ENCODE measurements around the gene VPS41. TPM values are rescaled to one million over a fixed set of nuclear protein-coding genes. Genes with fewer than 3 reads are reported as not detected.

Gene VPS41
- total and polyA plus RNA-seq, 2 donors from 2014 or later: 21.8 to 94.0 TPM

DNA sequence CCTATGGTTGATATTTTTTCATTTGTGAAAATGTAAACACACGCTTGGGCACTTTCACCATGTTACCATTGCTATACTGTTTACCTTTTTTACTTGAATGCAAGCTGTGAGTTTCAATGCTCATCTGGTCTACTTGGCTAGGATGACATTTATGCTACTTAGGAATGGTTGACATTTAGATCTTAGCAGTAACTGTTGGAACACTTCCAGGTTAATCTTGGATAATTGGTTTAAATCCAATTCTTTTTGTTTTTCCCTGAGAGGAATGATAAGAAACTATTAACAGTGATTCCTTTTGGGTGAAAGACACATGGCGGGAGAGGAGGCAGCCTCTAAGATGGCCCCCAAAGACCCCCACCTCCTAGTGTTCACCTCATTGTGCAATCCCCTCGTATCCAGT, 226.4 kb downstream of the VPS41 start:
- H3K9ac ChIP-seq (ENCODE audit: low read length in 3 of 3): no peak overlapping the region
- no peaks in the 10 kb centered on the region for H3K36me3 ChIP-seq (ENCODE audit: control insufficient read depth in 2 of 3, insufficient read depth in 3 of 3, low read length in 3 of 3)
- no peak overlapping the region for H3K27ac ChIP-seq (ENCODE audit: low read depth in 2 of 2, low read length in 2 of 2)
- no peaks in the 10 kb centered on the region for H3K27me3 ChIP-seq (ENCODE audit: control insufficient read depth, insufficient read depth, low read length)
- no peak for FAIRE-seq
- no peaks in the 10 kb centered on the region for H3K4me1 ChIP-seq (ENCODE audit: control insufficient read depth in 2 of 3, insufficient read depth in 2 of 3, low read depth in 1 of 3, low read length in 3 of 3)
- TF ChIP-seq, protein P1, sequence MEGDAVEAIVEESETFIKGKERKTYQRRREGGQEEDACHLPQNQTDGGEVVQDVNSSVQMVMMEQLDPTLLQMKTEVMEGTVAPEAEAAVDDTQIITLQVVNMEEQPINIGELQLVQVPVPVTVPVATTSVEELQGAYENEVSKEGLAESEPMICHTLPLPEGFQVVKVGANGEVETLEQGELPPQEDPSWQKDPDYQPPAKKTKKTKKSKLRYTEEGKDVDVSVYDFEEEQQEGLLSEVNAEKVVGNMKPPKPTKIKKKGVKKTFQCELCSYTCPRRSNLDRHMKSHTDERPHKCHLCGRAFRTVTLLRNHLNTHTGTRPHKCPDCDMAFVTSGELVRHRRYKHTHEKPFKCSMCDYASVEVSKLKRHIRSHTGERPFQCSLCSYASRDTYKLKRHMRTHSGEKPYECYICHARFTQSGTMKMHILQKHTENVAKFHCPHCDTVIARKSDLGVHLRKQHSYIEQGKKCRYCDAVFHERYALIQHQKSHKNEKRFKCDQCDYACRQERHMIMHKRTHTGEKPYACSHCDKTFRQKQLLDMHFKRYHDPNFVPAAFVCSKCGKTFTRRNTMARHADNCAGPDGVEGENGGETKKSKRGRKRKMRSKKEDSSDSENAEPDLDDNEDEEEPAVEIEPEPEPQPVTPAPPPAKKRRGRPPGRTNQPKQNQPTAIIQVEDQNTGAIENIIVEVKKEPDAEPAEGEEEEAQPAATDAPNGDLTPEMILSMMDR (IDR thresholded peaks at IDR 0.05; ENCODE audit: borderline replicate concordance, extremely low read depth, insufficient read depth): no peak
- intact Hi-C loops (cut with DNase I): no loop called here
- no peak overlapping the region for H3K4me3 ChIP-seq (ENCODE audit: low read length in 3 of 3)
- DNase-seq: no peak
- H3K9me3 ChIP-seq (ENCODE audit: control insufficient read depth in 2 of 3, insufficient read depth in 1 of 3, low read length in 3 of 3): no peaks in the 10 kb centered on the region

DNA sequence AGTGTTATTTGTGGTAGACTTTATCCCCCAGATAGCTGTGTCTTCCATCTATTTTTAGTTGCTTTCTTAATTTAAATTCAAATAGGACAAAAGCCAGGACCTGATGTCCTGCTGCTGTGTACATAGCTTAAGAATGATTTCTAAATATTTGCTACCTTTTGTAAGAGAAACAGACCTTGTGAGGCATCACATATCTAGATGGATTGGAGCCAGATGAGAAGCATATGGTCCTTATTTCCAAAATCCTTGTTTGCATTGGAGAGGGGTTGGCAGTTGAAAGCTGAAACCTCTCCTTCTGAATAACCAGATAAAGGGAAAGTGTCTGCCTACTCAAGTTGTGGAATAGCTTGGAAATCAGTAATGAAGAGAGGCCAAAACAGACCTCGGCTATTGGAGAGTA, 227.1 kb downstream of the VPS41 start:
- DNase-seq: peak in 2 of 5 donors; percentile 7 to 9
- H3K4me3 ChIP-seq (ENCODE audit: low read length in 3 of 3): no peak overlapping the region
- FAIRE-seq: no peak
- H3K27ac ChIP-seq (ENCODE audit: low read depth in 2 of 2, low read length in 2 of 2): no peak overlapping the region
- intact Hi-C loops (cut with DNase I): no loop called here
- H3K36me3 ChIP-seq (ENCODE audit: control insufficient read depth in 2 of 3, insufficient read depth in 3 of 3, low read length in 3 of 3): no peaks in the 10 kb centered on the region
- TF ChIP-seq, protein P1 (IDR thresholded peaks at IDR 0.05; ENCODE audit: borderline replicate concordance, extremely low read depth, insufficient read depth): no peak
- no peaks in the 10 kb centered on the region for H3K9me3 ChIP-seq (ENCODE audit: control insufficient read depth in 2 of 3, insufficient read depth in 1 of 3, low read length in 3 of 3)
- no peaks in the 10 kb centered on the region for H3K27me3 ChIP-seq (ENCODE audit: control insufficient read depth, insufficient read depth, low read length)
- no peaks in the 10 kb centered on the region for H3K4me1 ChIP-seq (ENCODE audit: control insufficient read depth in 2 of 3, insufficient read depth in 2 of 3, low read depth in 1 of 3, low read length in 3 of 3)
- H3K9ac ChIP-seq (ENCODE audit: low read length in 3 of 3): no peak overlapping the region

DNA sequence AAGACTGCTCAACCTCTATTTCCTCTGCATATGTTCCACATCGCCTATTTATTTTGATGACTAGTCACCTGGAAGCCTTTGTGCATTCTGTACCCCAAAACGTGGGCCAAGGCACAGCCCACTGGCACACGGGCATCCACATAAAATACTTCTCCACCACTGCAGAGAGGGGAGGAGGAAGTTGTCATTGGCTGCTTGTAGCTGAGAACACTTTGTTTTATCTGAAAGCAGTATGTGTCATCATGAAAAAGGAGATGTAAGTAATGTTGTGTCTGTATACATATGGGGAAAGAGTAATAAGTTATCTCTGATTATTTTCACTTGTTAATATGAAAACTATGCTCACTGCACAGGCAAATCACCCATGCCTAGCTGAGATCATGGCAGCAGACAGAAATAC, 229.6 kb downstream of the VPS41 start:
- no peaks in the 10 kb centered on the region for H3K9me3 ChIP-seq (ENCODE audit: control insufficient read depth in 2 of 3, insufficient read depth in 1 of 3, low read length in 3 of 3)
- intact Hi-C loops (cut with DNase I): no loop called here
- no peaks in the 10 kb centered on the region for H3K27me3 ChIP-seq (ENCODE audit: control insufficient read depth, insufficient read depth, low read length)
- H3K4me3 ChIP-seq (ENCODE audit: low read length in 3 of 3): no peak overlapping the region
- H3K9ac ChIP-seq (ENCODE audit: low read length in 3 of 3): no peak overlapping the region
- no peak overlapping the region for H3K27ac ChIP-seq (ENCODE audit: low read depth in 2 of 2, low read length in 2 of 2)
- no peaks in the 10 kb centered on the region for H3K36me3 ChIP-seq (ENCODE audit: control insufficient read depth in 2 of 3, insufficient read depth in 3 of 3, low read length in 3 of 3)
- H3K4me1 ChIP-seq (ENCODE audit: control insufficient read depth in 2 of 3, insufficient read depth in 2 of 3, low read depth in 1 of 3, low read length in 3 of 3): no peaks in the 10 kb centered on the region
- DNase-seq: no peak
- no peak for FAIRE-seq
- TF ChIP-seq, protein P1 (IDR thresholded peaks at IDR 0.05; ENCODE audit: borderline replicate concordance, extremely low read depth, insufficient read depth): no peak

DNA sequence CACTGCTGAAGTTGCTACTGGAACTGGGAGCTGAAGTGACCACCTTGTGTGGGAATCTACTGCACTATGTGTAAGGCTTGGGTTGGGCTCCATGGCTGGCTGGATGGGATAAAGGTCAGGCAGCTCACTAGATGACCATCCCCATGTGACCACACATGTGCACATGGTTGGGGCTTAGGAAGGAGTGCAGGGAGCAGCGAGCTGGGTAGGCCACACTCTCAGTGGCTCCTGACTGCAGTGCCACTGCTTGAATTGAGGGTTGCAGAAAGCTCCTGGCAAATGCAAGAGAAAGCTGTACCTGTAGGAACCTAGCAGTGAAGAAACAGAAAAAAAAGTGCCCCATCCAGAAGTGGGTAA, 230.3 kb downstream of the VPS41 start:
- intact Hi-C loops (cut with DNase I): no loop called here
- DNase-seq (no peak), FAIRE-seq (no peak)
- H3K4me3 ChIP-seq (ENCODE audit: low read length in 3 of 3): no peak overlapping the region
- no peak overlapping the region for H3K27ac ChIP-seq (ENCODE audit: low read depth in 2 of 2, low read length in 2 of 2)
- no peaks in the 10 kb centered on the region for H3K36me3 ChIP-seq (ENCODE audit: control insufficient read depth in 2 of 3, insufficient read depth in 3 of 3, low read length in 3 of 3)
- H3K4me1 ChIP-seq (ENCODE audit: control insufficient read depth in 2 of 3, insufficient read depth in 2 of 3, low read depth in 1 of 3, low read length in 3 of 3): no peaks in the 10 kb centered on the region
- H3K27me3 ChIP-seq (ENCODE audit: control insufficient read depth, insufficient read depth, low read length): no peaks in the 10 kb centered on the region
- H3K9me3 ChIP-seq (ENCODE audit: control insufficient read depth in 2 of 3, insufficient read depth in 1 of 3, low read length in 3 of 3): no peaks in the 10 kb centered on the region
- H3K9ac ChIP-seq (ENCODE audit: low read length in 3 of 3): no peak overlapping the region
- TF ChIP-seq, protein P1 (IDR thresholded peaks at IDR 0.05; ENCODE audit: borderline replicate concordance, extremely low read depth, insufficient read depth): no peak
